H9 (cell line): Measurements from ENCODE around the gene PRPF40A. TPM values are rescaled to one million over a fixed set of nuclear protein-coding genes. Genes with fewer than 3 reads are reported as not detected.

Source experiments
- DNase-seq: peaks from one replicate; pipeline ENCODE4 v3.0.0-alpha.2; 2017
- H2AFZ ChIP-seq: one replicate; pipeline ENCODE4 v1.6.1; 2013; ENCODE audit warnings: mild to moderate bottlenecking, low read length, control low read depth, moderate library complexity
- H2AK5ac ChIP-seq: 2 replicates; pipeline ENCODE4 v1.6.1; 2013; ENCODE audit warnings: low read length, control low read depth, mixed read lengths; ENCODE audit not compliant: insufficient read length
- H2BK120ac ChIP-seq: one replicate; pipeline ENCODE4 v1.6.1; 2013; ENCODE audit warnings: low read depth, mild to moderate bottlenecking, low read length, control low read depth, inconsistent platforms; ENCODE audit not compliant: poor library complexity, severe bottlenecking
- H2BK12ac ChIP-seq: 2 replicates; pipeline ENCODE4 v1.6.1; 2013; ENCODE audit warnings: low read length, control low read depth, mixed read lengths, low read depth; ENCODE audit not compliant: insufficient read length
- H2BK15ac ChIP-seq: 2 replicates; pipeline ENCODE4 v1.6.1; 2013; ENCODE audit warnings: low read depth, low read length, control low read depth
- H2BK20ac ChIP-seq: one replicate; pipeline ENCODE4 v1.6.1; 2013; ENCODE audit warnings: low read depth, mild to moderate bottlenecking, low read length, control low read depth, inconsistent platforms; ENCODE audit not compliant: poor library complexity, severe bottlenecking
- H2BK5ac ChIP-seq: 2 replicates; pipeline ENCODE4 v1.6.1; 2013; ENCODE audit warnings: low read length, control low read depth, mixed read lengths; ENCODE audit not compliant: insufficient read length
- H3K14ac ChIP-seq: 2 replicates; pipeline ENCODE4 v1.6.1; 2013; ENCODE audit warnings: low read length, control low read depth; ENCODE audit not compliant: insufficient read depth
- H3K18ac ChIP-seq: 2 replicates; pipeline ENCODE4 v1.6.1; 2013; ENCODE audit warnings: low read depth, mild to moderate bottlenecking, mixed read lengths, low read length, control low read depth; ENCODE audit not compliant: insufficient read length
- H3K23ac ChIP-seq: 2 replicates; pipeline ENCODE4 v1.6.1; 2013; ENCODE audit warnings: low read length, control low read depth, mixed read lengths, low read depth; ENCODE audit not compliant: insufficient read length
- H3K23me2 ChIP-seq: 2 replicates; pipeline ENCODE4 v1.6.1; 2013; ENCODE audit warnings: low read depth, mild to moderate bottlenecking, mixed read lengths, low read length, control low read depth; ENCODE audit not compliant: insufficient read length, poor library complexity, severe bottlenecking
- H3K27ac ChIP-seq: 2 replicates; pipeline ENCODE4 v1.5.1; 2013; ENCODE audit warnings: low read length, control low read depth, mixed read lengths, low read depth; ENCODE audit not compliant: insufficient read length
- H3K27me3 ChIP-seq: 2 replicates; pipeline ENCODE4 v1.6.1; 2013; ENCODE audit warnings: low read length, control low read depth, inconsistent platforms; ENCODE audit not compliant: insufficient read depth
- H3K4ac ChIP-seq: 2 replicates; pipeline ENCODE4 v1.6.1; 2013; ENCODE audit warnings: low read depth, mild to moderate bottlenecking, control low read depth, inconsistent platforms, low read length, moderate library complexity
- H3K4me1 ChIP-seq: 2 replicates; pipeline ENCODE4 v1.6.1; 2013; ENCODE audit warnings: low read length, control low read depth, inconsistent platforms; ENCODE audit not compliant: insufficient read depth
- H3K4me2 ChIP-seq: 2 replicates; pipeline ENCODE4 v1.6.1; 2013; ENCODE audit warnings: low read length, control low read depth, mixed read lengths; ENCODE audit not compliant: insufficient read length, insufficient read depth
- H3K56ac ChIP-seq: 2 replicates; pipeline ENCODE4 v1.6.1; 2013; ENCODE audit warnings: low read depth, mild to moderate bottlenecking, mixed read lengths, low read length, control low read depth; ENCODE audit not compliant: insufficient read length
- H3K79me1 ChIP-seq: 2 replicates; pipeline ENCODE4 v1.6.1; 2013; ENCODE audit warnings: low read depth, mild to moderate bottlenecking, moderate library complexity, low read length, control low read depth, inconsistent platforms; ENCODE audit not compliant: insufficient read depth, poor library complexity, severe bottlenecking
- H3K79me2 ChIP-seq: 2 replicates; pipeline ENCODE4 v1.6.1; 2013; ENCODE audit warnings: low read length, control low read depth, inconsistent platforms; ENCODE audit not compliant: insufficient read depth
- H3K9ac ChIP-seq: 2 replicates; pipeline ENCODE4 v1.6.1; 2013; ENCODE audit warnings: low read length, control low read depth, mixed read lengths; ENCODE audit not compliant: insufficient read length; ENCODE audit errors: extremely low read depth
- H3K9me3 ChIP-seq: one replicate; pipeline ENCODE4 v1.6.1; 2013; ENCODE audit warnings: low read depth, low read length, inconsistent platforms; ENCODE audit not compliant: control insufficient read depth
- H3T11ph ChIP-seq: one replicate; pipeline ENCODE4 v1.6.1; 2013; ENCODE audit warnings: mild to moderate bottlenecking, low read length, control low read depth, inconsistent platforms
- H4K20me1 ChIP-seq: one replicate; pipeline ENCODE4 v1.6.1; 2013; ENCODE audit not compliant: control insufficient read depth, insufficient read length, insufficient read depth
- H4K5ac ChIP-seq: 2 replicates; pipeline ENCODE4 v1.6.1; 2013; ENCODE audit warnings: low read depth, mild to moderate bottlenecking, mixed read lengths, low read length, control low read depth; ENCODE audit not compliant: insufficient read length
- H4K8ac ChIP-seq: replicated peaks from 2 replicates; pipeline ENCODE4 v1.6.1; 2013; ENCODE audit warnings: low read length, control low read depth, mixed read lengths, low read depth; ENCODE audit not compliant: insufficient read length
- H4K91ac ChIP-seq: 2 replicates; pipeline ENCODE4 v1.6.1; 2013; ENCODE audit warnings: low read depth, mild to moderate bottlenecking, moderate library complexity, mixed read lengths, low read length, control low read depth; ENCODE audit not compliant: insufficient read length
- H3K27ac Mint-ChIP-seq, 3 experiments: 2 replicates in 2 of 3; 3 replicates in 1 of 3; pipeline ENCODE4 v1.8.0; 2020 to 2021; ENCODE audit warnings: mixed read lengths in 3 of 3, mild to moderate bottlenecking in 1 of 3, moderate library complexity in 1 of 3
- H3K27me3 Mint-ChIP-seq: 2 replicates; pipeline ENCODE4 v1.8.0; 2021; ENCODE audit warnings: low read depth, mild to moderate bottlenecking, moderate library complexity, mixed read lengths
- H3K36me3 Mint-ChIP-seq, 3 experiments: 2 replicates in 2 of 3; 3 replicates in 1 of 3; pipeline ENCODE4 v1.8.0; 2020 to 2021; ENCODE audit warnings: low read depth in 3 of 3, mixed read lengths in 3 of 3; ENCODE audit not compliant: insufficient read depth in 1 of 3
- H3K4me1 Mint-ChIP-seq, 2 experiments: 2 replicates each; pipeline ENCODE4 v1.8.0; 2020; ENCODE audit warnings: mixed read lengths in 2 of 2
- H3K4me3 Mint-ChIP-seq, 2 experiments: 2 replicates in 1 of 2; 3 replicates in 1 of 2; pipeline ENCODE4 v1.8.0; 2020 to 2021; ENCODE audit warnings: mild to moderate bottlenecking in 2 of 2, mixed read lengths in 2 of 2, moderate library complexity in 1 of 2
- H3K9me3 Mint-ChIP-seq, 2 experiments: 2 replicates in 1 of 2; 3 replicates in 1 of 2; pipeline ENCODE4 v1.8.0; 2020; ENCODE audit warnings: mild to moderate bottlenecking in 2 of 2, mixed read lengths in 2 of 2, moderate library complexity in 1 of 2
- CTCF ChIP-seq: fragments of 200-600 bp; sonication (generic); conservative IDR thresholded peaks from 3 replicates; pipeline ENCODE4 v1.8.0; 2021; ENCODE audit warnings: antibody characterized with exemption, mild to moderate bottlenecking
- WGBS: extraction: QIAGEN DNeasy Blood & Tissue Kit; methylation state at CpG from one replicate; pipeline ENCODE4 v1.1.7; 2013; ENCODE audit warnings: missing lambda C conversion rate, low lambda C conversion rate, mixed read lengths; ENCODE audit not compliant: insufficient read length; ENCODE audit errors: extremely low coverage; 5-methylcytosine and 5-hydroxymethylcytosine counted together
- total RNA-seq: library from RNA; stranded (reverse); gene quantifications from 2 replicates; pipeline ENCODE4 v1.2.1, GENCODE V29; 2021

The PRPF40A gene
- total RNA-seq, 1 experiment from 2014 or later, result 158 TPM

- H2AK5ac ChIP-seq, result no peak overlapping the region
- H3K4me1 ChIP-seq, result no peaks in the 10 kb centered on the region
- no CpG with 5 or more reads among the region's 3 CpGs for WGBS
- no peak overlapping the region for H3K4me2 ChIP-seq
- Mint-ChIP-seq H3K9me3 (no peaks in the 10 kb centered on the region; a peak in 1 of 5 replicates), H3K27ac (no peak overlapping the region), H3K4me1 (no peaks in the 10 kb centered on the region), H3K4me3 (no peak overlapping the region), H3K27me3 (no peaks in the 10 kb centered on the region), H3K36me3 (peaks cover 15 to 47% (median 43%) of the 10 kb centered on the region in 3 experiments; a peak in 6 of 7 replicates)
- H4K5ac ChIP-seq, result no peak overlapping the region
- H2BK5ac ChIP-seq, result no peak overlapping the region
- H2AFZ ChIP-seq, result no peak overlapping the region
- H3K56ac ChIP-seq, result no peak overlapping the region
- no peaks in the 10 kb centered on the region for H3K23me2 ChIP-seq
- H3T11ph ChIP-seq, result no peak overlapping the region
- DNase-seq, result no peak
- no peaks in the 10 kb centered on the region for H3K27me3 ChIP-seq
- H3K9ac ChIP-seq, result no peak overlapping the region
- no peaks in the 10 kb centered on the region for H3K79me2 ChIP-seq
- H3K18ac ChIP-seq, result no peak overlapping the region
- H3K4ac ChIP-seq, result no peak overlapping the region
- no peak overlapping the region for H3K27ac ChIP-seq
- no peak overlapping the region for H3K14ac ChIP-seq
- H2BK120ac ChIP-seq, result no peak overlapping the region
- no peak overlapping the region for H4K8ac ChIP-seq
- H2BK20ac ChIP-seq, result no peak overlapping the region
- H4K20me1 ChIP-seq, result no peaks in the 10 kb centered on the region
- TF ChIP-seq CTCF, result no peak
- H2BK12ac ChIP-seq, result no peak overlapping the region
- H3K79me1 ChIP-seq, result no peaks in the 10 kb centered on the region
- H3K23ac ChIP-seq, result no peak overlapping the region
- no peaks in the 10 kb centered on the region for H3K9me3 ChIP-seq
- H4K91ac ChIP-seq, result no peak overlapping the region
- H2BK15ac ChIP-seq, result no peak overlapping the region
Observed at GRCh38 chr2:152624805-152625204, 92.5 kb downstream of the PRPF40A start.
